B cell (primary cell): ENCODE data around the gene DCAF4.

Experiments used
- CTCF ChIP-seq: fragments of 200-600 bp; IDR thresholded peaks from one replicate; pipeline ENCODE4 v1.8.0; 2022; ENCODE audit warnings: antibody characterized with exemption, mild to moderate bottlenecking
- EZH2 ChIP-seq: IDR thresholded peaks from 2 replicates; pipeline ENCODE4 v1.6.1; 2012; ENCODE audit warnings: borderline replicate concordance, low read depth, mild to moderate bottlenecking, moderate library complexity, low read length; ENCODE audit not compliant: insufficient read depth, poor library complexity, severe bottlenecking

DNA sequence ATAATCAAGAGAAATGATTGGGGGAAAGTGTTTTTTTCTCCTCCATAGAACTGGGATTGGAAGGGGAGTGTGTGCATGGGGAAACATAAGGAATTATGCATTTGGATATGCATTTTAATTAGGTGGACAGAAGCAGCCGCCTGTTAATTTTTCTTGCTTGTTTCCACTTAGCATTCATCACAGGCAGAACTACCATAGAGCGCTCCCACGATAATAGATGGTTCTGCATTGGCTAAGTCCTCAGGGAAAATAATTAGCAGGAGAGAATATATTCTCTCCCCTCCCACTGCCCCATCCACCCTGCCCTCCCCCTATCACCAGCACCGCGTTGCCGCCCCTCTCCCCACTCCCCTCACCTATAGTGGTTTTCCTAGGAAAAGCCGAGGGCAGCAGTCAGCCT is 43.8 kb upstream of the DCAF4 start:
- TF ChIP-seq CTCF (no peak), EZH2 (no peak)
